ENCODE measurements around the gene GABRB3.

DNA sequence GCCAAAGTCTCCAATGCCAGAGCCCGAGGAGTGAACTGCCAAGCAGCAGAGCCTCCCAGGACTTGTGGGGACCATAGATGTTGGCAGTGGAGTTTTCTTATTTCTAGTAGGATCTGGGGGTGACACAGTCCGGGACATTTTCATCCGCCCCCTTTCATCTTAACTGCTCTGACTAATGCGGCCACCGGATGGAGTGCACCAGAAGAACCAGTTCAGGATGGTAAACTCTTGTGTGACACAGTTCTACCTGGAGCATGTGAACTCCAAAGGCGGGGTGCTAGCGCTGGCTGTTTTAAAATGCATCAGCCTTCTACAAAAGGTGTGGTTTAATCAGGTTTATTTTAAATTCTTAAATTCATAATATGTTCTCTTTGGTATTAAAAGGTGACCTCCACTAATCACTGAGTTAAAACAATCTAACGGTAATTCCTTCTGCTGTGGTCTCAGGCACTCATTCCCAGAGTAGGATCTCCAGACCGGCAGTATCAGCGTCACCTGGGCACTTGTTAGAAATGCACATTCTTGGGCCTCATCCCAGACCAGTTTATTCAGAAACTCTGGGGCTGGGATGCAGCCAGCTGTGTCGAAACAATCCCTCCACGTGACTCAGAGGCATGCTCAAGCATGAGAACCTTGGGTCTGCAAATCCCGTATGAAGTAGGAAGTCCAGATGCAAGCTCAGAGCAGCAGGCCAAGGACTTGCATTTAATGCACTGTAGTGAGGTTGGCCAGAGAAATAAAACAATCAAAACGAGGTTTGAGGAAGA is 105.5 kb downstream of the GABRB3 start:
- TF ChIP-seq, protein P1, sequence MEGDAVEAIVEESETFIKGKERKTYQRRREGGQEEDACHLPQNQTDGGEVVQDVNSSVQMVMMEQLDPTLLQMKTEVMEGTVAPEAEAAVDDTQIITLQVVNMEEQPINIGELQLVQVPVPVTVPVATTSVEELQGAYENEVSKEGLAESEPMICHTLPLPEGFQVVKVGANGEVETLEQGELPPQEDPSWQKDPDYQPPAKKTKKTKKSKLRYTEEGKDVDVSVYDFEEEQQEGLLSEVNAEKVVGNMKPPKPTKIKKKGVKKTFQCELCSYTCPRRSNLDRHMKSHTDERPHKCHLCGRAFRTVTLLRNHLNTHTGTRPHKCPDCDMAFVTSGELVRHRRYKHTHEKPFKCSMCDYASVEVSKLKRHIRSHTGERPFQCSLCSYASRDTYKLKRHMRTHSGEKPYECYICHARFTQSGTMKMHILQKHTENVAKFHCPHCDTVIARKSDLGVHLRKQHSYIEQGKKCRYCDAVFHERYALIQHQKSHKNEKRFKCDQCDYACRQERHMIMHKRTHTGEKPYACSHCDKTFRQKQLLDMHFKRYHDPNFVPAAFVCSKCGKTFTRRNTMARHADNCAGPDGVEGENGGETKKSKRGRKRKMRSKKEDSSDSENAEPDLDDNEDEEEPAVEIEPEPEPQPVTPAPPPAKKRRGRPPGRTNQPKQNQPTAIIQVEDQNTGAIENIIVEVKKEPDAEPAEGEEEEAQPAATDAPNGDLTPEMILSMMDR (IDR thresholded peaks at IDR 0.05), result no peak
- no peak for TF ChIP-seq ZFX (IDR thresholded peaks at IDR 0.05; ENCODE audit: borderline replicate concordance)

Data from 22Rv1 (cell line).